Right atrium auricular region (tissue), 2 donors: Measurements from ENCODE around the gene ICAM3. TPM values are rescaled to one million over a fixed set of nuclear protein-coding genes. Genes with fewer than 3 reads are reported as not detected.

ENCODE experiments used
- DNase-seq: peaks from one replicate; pipeline ENCODE4 v3.0.0-alpha.2; 2019; ENCODE audit warnings: low spot score
- H3K27ac ChIP-seq, 2 donors: fragments of 200-600 bp; sonication (generic); 1 replicate in 1 of 2; 2 replicates in 1 of 2; pipeline ENCODE4 v1.5.1; 2016 to 2019
- H3K27me3 ChIP-seq, 2 donors: fragments of 200-600 bp; sonication (generic); one replicate each; pipeline versions ENCODE4 v1.5.1 to v1.6.0; 2017 to 2019
- H3K36me3 ChIP-seq: fragments of 200-600 bp; sonication (generic); one replicate; pipeline ENCODE4 v1.5.1; 2016
- H3K4me1 ChIP-seq, 2 donors: fragments of 200-600 bp; sonication (generic); one replicate each; pipeline versions ENCODE4 v1.5.1 to v1.6.0; 2017 to 2019
- H3K4me3 ChIP-seq, 2 donors: fragments of 200-600 bp; sonication (generic); 1 replicate in 1 of 2; 2 replicates in 1 of 2; pipeline ENCODE4 v1.5.1; 2017 to 2019; ENCODE audit warnings: mild to moderate bottlenecking in 1 of 2, moderate library complexity in 1 of 2
- H3K9me3 ChIP-seq, 2 donors: fragments of 200-600 bp; sonication (generic); one replicate each; pipeline ENCODE4 v1.5.1; 2019
- CTCF ChIP-seq, 2 donors: fragments of 200-600 bp; sonication (generic); IDR thresholded peaks; one replicate each; pipeline ENCODE4 v1.5.1; 2019; ENCODE audit warnings: antibody characterized with exemption in 2 of 2
- total RNA-seq, 2 donors: library from RNA; depleted of rRNA; stranded (reverse); fragments of >200 nt; gene quantifications; one replicate each; pipeline ENCODE4 v1.1.0, GENCODE V29; 2016

Gene ICAM3
- total RNA-seq, 2 donors from 2014 or later: 5.3 to 7.1 TPM

- Histone ChIP-seq H3K27ac (no peak overlapping the region), H3K36me3 (peaks cover 60% of the 10 kb centered on the region), H3K27me3 (no peaks in the 10 kb centered on the region), H3K9me3 (no peaks in the 10 kb centered on the region), H3K4me3 (no peak overlapping the region), H3K4me1 (no peaks in the 10 kb centered on the region)
- TF ChIP-seq CTCF (IDR thresholded peaks at IDR 0.05): no peak
- DNase-seq: no peak
Measured at GRCh38 chr19:10365518-10365917, 26.1 kb upstream of the ICAM3 start.

GRCh38 chr19:10364644-10365043 lies 25.2 kb upstream of the ICAM3 start:
- Histone ChIP-seq H3K4me1 (no peaks in the 10 kb centered on the region), H3K9me3 (no peaks in the 10 kb centered on the region), H3K27ac (no peak overlapping the region), H3K27me3 (no peaks in the 10 kb centered on the region), H3K36me3 (peaks cover 60% of the 10 kb centered on the region), H3K4me3 (no peak overlapping the region)
- TF ChIP-seq CTCF (IDR thresholded peaks at IDR 0.05): no peak
- no peak for DNase-seq

- no peaks in the 10 kb centered on the region for H3K9me3 ChIP-seq
- H3K36me3 ChIP-seq: peaks cover 65% of the 10 kb centered on the region
- TF ChIP-seq CTCF (IDR thresholded peaks at IDR 0.05): no peak
- no peaks in the 10 kb centered on the region for H3K27me3 ChIP-seq
- DNase-seq: no peak
- H3K27ac ChIP-seq: no peak overlapping the region
- no peaks in the 10 kb centered on the region for H3K4me1 ChIP-seq
- no peak overlapping the region for H3K4me3 ChIP-seq
Measured at GRCh38 chr19:10363789-10364281, 24.4 kb upstream of the ICAM3 start.

GRCh38 chr19:10362259-10362658 lies 22.8 kb upstream of the ICAM3 start:
- Histone ChIP-seq H3K27ac (no peak overlapping the region), H3K4me1 (no peaks in the 10 kb centered on the region), H3K27me3 (no peaks in the 10 kb centered on the region), H3K9me3 (no peaks in the 10 kb centered on the region), H3K4me3 (no peak overlapping the region), H3K36me3 (peaks cover 69% of the 10 kb centered on the region)
- TF ChIP-seq CTCF (IDR thresholded peaks at IDR 0.05): no peak
- no peak for DNase-seq

- H3K4me3 ChIP-seq: no peak overlapping the region
- H3K27ac ChIP-seq: no peak overlapping the region
- no peak for DNase-seq
- H3K9me3 ChIP-seq: no peaks in the 10 kb centered on the region
- peaks cover 69% of the 10 kb centered on the region for H3K36me3 ChIP-seq
- no peaks in the 10 kb centered on the region for H3K4me1 ChIP-seq
- H3K27me3 ChIP-seq: no peaks in the 10 kb centered on the region
- TF ChIP-seq CTCF (IDR thresholded peaks at IDR 0.05): no peak
Measured at GRCh38 chr19:10361569-10362011, 22.2 kb upstream of the ICAM3 start.

- Histone ChIP-seq H3K4me3 (no peak overlapping the region), H3K27me3 (no peaks in the 10 kb centered on the region), H3K36me3 (peaks cover 41% of the 10 kb centered on the region), H3K27ac (no peak overlapping the region), H3K4me1 (peaks cover 0 to 15% of the 10 kb centered on the region in 2 donors), H3K9me3 (no peaks in the 10 kb centered on the region)
- no peak for TF ChIP-seq CTCF (IDR thresholded peaks at IDR 0.05)
- no peak for DNase-seq
Measured at GRCh38 chr19:10356431-10356830, 17.0 kb upstream of the ICAM3 start.
